T-helper 17 cell (primary cell): ENCODE measurements around the gene PDZRN3. TPM values are rescaled to one million over a fixed set of nuclear protein-coding genes. Genes with fewer than 3 reads are reported as not detected.

Experiments
- ATAC-seq: fragments of 150-1000 bp; cut with Tn5 transposase; 2 replicates; pipeline ENCODE4 v1.10.0; 2021; ENCODE audit warnings: mild to moderate bottlenecking, moderate library complexity
- DNase-seq, 3 donors: peaks; one replicate each; pipeline versions ENCODE4 v3.0.0 to v3.0.0-alpha.2; 2020 to 2021
- H3K9me3 ChIP-seq: one replicate; pipeline ENCODE4 v1.7.0; 2013; ENCODE audit warnings: low read length, mild to moderate bottlenecking; ENCODE audit not compliant: control insufficient read depth, poor library complexity, severe bottlenecking
- H3K27ac Mint-ChIP-seq: one replicate; pipeline ENCODE4 v1.8.0; 2022; ENCODE audit warnings: mild to moderate bottlenecking, moderate library complexity, mixed read lengths
- H3K27me3 Mint-ChIP-seq: one replicate; pipeline ENCODE4 v1.8.0; 2022; ENCODE audit warnings: mixed read lengths
- H3K36me3 Mint-ChIP-seq: one replicate; pipeline ENCODE4 v1.8.0; 2022; ENCODE audit warnings: low read depth, mixed read lengths
- H3K4me1 Mint-ChIP-seq: one replicate; pipeline ENCODE4 v1.8.0; 2022; ENCODE audit warnings: mild to moderate bottlenecking, mixed read lengths
- H3K4me3 Mint-ChIP-seq: one replicate; pipeline ENCODE4 v1.8.0; 2022; ENCODE audit warnings: mild to moderate bottlenecking, moderate library complexity, mixed read lengths
- total RNA-seq, 4 donors: library from RNA in 2 of 4; stranded (reverse) in 2 of 4; gene quantifications; one replicate each; pipeline ENCODE4 v1.2.3 and lab custom pipeline; 2022 to 2026

The PDZRN3 gene
- total RNA-seq, 2 donors from 2014 or later: not detected

GRCh38 chr3:73535137-73535536 is 89.6 kb downstream of the PDZRN3 start:
- Mint-ChIP-seq H3K36me3 (no peaks in the 10 kb centered on the region), H3K4me3 (no peak overlapping the region), H3K27me3 (peaks cover under 1% of the 10 kb centered on the region), H3K4me1 (no peaks in the 10 kb centered on the region), H3K27ac (no peak overlapping the region)
- no peaks in the 10 kb centered on the region for H3K9me3 ChIP-seq
- no peak for ATAC-seq
- no peak for DNase-seq

- Mint-ChIP-seq H3K36me3 (no peaks in the 10 kb centered on the region), H3K27ac (no peak overlapping the region), H3K27me3 (peaks cover 14% of the 10 kb centered on the region), H3K4me3 (no peak overlapping the region), H3K4me1 (no peaks in the 10 kb centered on the region)
- no peak for ATAC-seq
- H3K9me3 ChIP-seq: no peaks in the 10 kb centered on the region
- no peak for DNase-seq
Observed at GRCh38 chr3:73530022-73530396, 94.7 kb downstream of the PDZRN3 start.

GRCh38 chr3:73529308-73530021 is 95.3 kb downstream of the PDZRN3 start:
- DNase-seq (no peak), ATAC-seq (no peak)
- Mint-ChIP-seq H3K36me3 (no peaks in the 10 kb centered on the region), H3K4me1 (no peaks in the 10 kb centered on the region), H3K4me3 (no peak overlapping the region), H3K27me3 (peaks cover 14% of the 10 kb centered on the region), H3K27ac (no peak overlapping the region)
- H3K9me3 ChIP-seq: no peaks in the 10 kb centered on the region

- Mint-ChIP-seq H3K27me3 (peaks cover 16% of the 10 kb centered on the region), H3K27ac (no peak overlapping the region), H3K4me3 (no peak overlapping the region), H3K4me1 (no peaks in the 10 kb centered on the region), H3K36me3 (no peaks in the 10 kb centered on the region)
- ATAC-seq (no peak), DNase-seq (no peak)
- no peaks in the 10 kb centered on the region for H3K9me3 ChIP-seq
Observed at GRCh38 chr3:73525591-73525990, 99.2 kb downstream of the PDZRN3 start.

GRCh38 chr3:73523661-73524060 is 101.1 kb downstream of the PDZRN3 start:
- Mint-ChIP-seq H3K27ac (no peak overlapping the region), H3K4me3 (no peak overlapping the region), H3K4me1 (no peaks in the 10 kb centered on the region), H3K36me3 (no peaks in the 10 kb centered on the region), H3K27me3 (peaks cover 21% of the 10 kb centered on the region)
- H3K9me3 ChIP-seq: no peaks in the 10 kb centered on the region
- no peak for DNase-seq
- no peak for ATAC-seq

- H3K4me1 Mint-ChIP-seq: no peaks in the 10 kb centered on the region
- no peak overlapping the region for H3K27ac Mint-ChIP-seq
- H3K27me3 Mint-ChIP-seq: peaks cover 21% of the 10 kb centered on the region
- ATAC-seq: no peak
- no peaks in the 10 kb centered on the region for H3K36me3 Mint-ChIP-seq
- DNase-seq: no peak
- no peak overlapping the region for H3K4me3 Mint-ChIP-seq
- no peaks in the 10 kb centered on the region for H3K9me3 ChIP-seq
Observed at GRCh38 chr3:73521734-73522336, 102.9 kb downstream of the PDZRN3 start.

- H3K4me1 Mint-ChIP-seq: no peaks in the 10 kb centered on the region
- ATAC-seq: no peak
Observed at GRCh38 chr3:73520931-73521461, 103.7 kb downstream of the PDZRN3 start.

GRCh38 chr3:73516631-73517030 is 108.1 kb downstream of the PDZRN3 start:
- H3K36me3 Mint-ChIP-seq: no peaks in the 10 kb centered on the region

More at GRCh38 chr3:73520931-73521461, 103.7 kb downstream of the PDZRN3 start:
- Mint-ChIP-seq H3K4me3 (no peak overlapping the region), H3K27ac (no peak overlapping the region), H3K27me3 (peaks cover 15% of the 10 kb centered on the region), H3K36me3 (no peaks in the 10 kb centered on the region)
- no peak for DNase-seq
- H3K9me3 ChIP-seq: no peaks in the 10 kb centered on the region

GRCh38 chr3:73513260-73513659 is 111.5 kb downstream of the PDZRN3 start:
- no peaks in the 10 kb centered on the region for H3K36me3 Mint-ChIP-seq
- H3K4me1 Mint-ChIP-seq: peaks cover 4% of the 10 kb centered on the region
- DNase-seq (no peak), ATAC-seq (no peak)
- H3K27ac Mint-ChIP-seq: no peak overlapping the region
- no peak overlapping the region for H3K4me3 Mint-ChIP-seq
- H3K9me3 ChIP-seq: no peaks in the 10 kb centered on the region
- H3K27me3 Mint-ChIP-seq: peaks cover 41% of the 10 kb centered on the region

More at GRCh38 chr3:73516631-73517030, 108.1 kb downstream of the PDZRN3 start:
- ATAC-seq: no peak
- Mint-ChIP-seq H3K4me3 (no peak overlapping the region), H3K27me3 (peaks cover 34% of the 10 kb centered on the region), H3K4me1 (no peaks in the 10 kb centered on the region), H3K27ac (no peak overlapping the region)
- no peaks in the 10 kb centered on the region for H3K9me3 ChIP-seq
- no peak for DNase-seq

GRCh38 chr3:73511571-73512525 is 112.9 kb downstream of the PDZRN3 start:
- no peak overlapping the region for H3K4me3 Mint-ChIP-seq
- ATAC-seq (no peak), DNase-seq (no peak)
- peaks cover 44% of the 10 kb centered on the region for H3K27me3 Mint-ChIP-seq
- peaks cover 4% of the 10 kb centered on the region for H3K4me1 Mint-ChIP-seq
- H3K27ac Mint-ChIP-seq: no peak overlapping the region
- no peaks in the 10 kb centered on the region for H3K36me3 Mint-ChIP-seq
- H3K9me3 ChIP-seq: no peaks in the 10 kb centered on the region

- DNase-seq (no peak), ATAC-seq (no peak)
- H3K9me3 ChIP-seq: no peaks in the 10 kb centered on the region
- peaks cover 52% of the 10 kb centered on the region for H3K27me3 Mint-ChIP-seq
- H3K27ac Mint-ChIP-seq: no peak overlapping the region
- H3K4me3 Mint-ChIP-seq: no peak overlapping the region
- H3K4me1 Mint-ChIP-seq: peaks cover 4% of the 10 kb centered on the region
- H3K36me3 Mint-ChIP-seq: no peaks in the 10 kb centered on the region
Observed at GRCh38 chr3:73510784-73511183, 114.0 kb downstream of the PDZRN3 start.

- H3K36me3 Mint-ChIP-seq: no peaks in the 10 kb centered on the region
- H3K9me3 ChIP-seq: no peaks in the 10 kb centered on the region
- no peak overlapping the region for H3K4me3 Mint-ChIP-seq
- peaks cover 4% of the 10 kb centered on the region for H3K4me1 Mint-ChIP-seq
- no peak overlapping the region for H3K27ac Mint-ChIP-seq
- ATAC-seq: no peak
- DNase-seq: no peak
- peaks cover 49% of the 10 kb centered on the region for H3K27me3 Mint-ChIP-seq
Observed at GRCh38 chr3:73510334-73510733, 114.4 kb downstream of the PDZRN3 start.

GRCh38 chr3:73509816-73510215 is 114.9 kb downstream of the PDZRN3 start:
- Mint-ChIP-seq H3K27me3 (peaks cover 46% of the 10 kb centered on the region), H3K4me1 (peaks cover 4% of the 10 kb centered on the region), H3K4me3 (no peak overlapping the region), H3K27ac (no peak overlapping the region), H3K36me3 (no peaks in the 10 kb centered on the region)
- no peak for DNase-seq
- H3K9me3 ChIP-seq: no peaks in the 10 kb centered on the region
- ATAC-seq: no peak
